Keratinocyte (primary cell): ENCODE results near the gene MRPS35. TPM values are rescaled to one million over a fixed set of nuclear protein-coding genes. Genes with fewer than 3 reads are reported as not detected.

Source experiments
- DNase-seq: peaks from one replicate; pipeline ENCODE4 v3.0.0-alpha.2; 2011; ENCODE audit warnings: low read depth, missing footprints, low spot score
- FAIRE-seq: peaks from 2 replicates; lab custom pipeline; 2011; peaks lifted over from hg19 to GRCh38; lab: Jason Lieb, UNC
- H2AFZ ChIP-seq: 2 replicates; pipeline ENCODE4 v1.6.0; 2012; ENCODE audit warnings: low read length, control low read depth, inconsistent platforms; ENCODE audit not compliant: control insufficient read depth
- H3K27ac ChIP-seq: 2 replicates; pipeline ENCODE4 v1.5.1; 2011; ENCODE audit warnings: low read length; ENCODE audit not compliant: control insufficient read depth, insufficient read depth
- H3K27me3 ChIP-seq: 3 replicates; pipeline ENCODE4 v1.6.0; 2011; ENCODE audit warnings: low read length; ENCODE audit not compliant: control insufficient read depth, insufficient read depth; ENCODE audit errors: extremely low read depth
- H3K36me3 ChIP-seq, 2 experiments: 2 replicates in 1 of 2; 3 replicates in 1 of 2; pipeline ENCODE4 v1.5.1; 2011; ENCODE audit warnings: low read length in 2 of 2, mild to moderate bottlenecking in 1 of 2; ENCODE audit not compliant: control insufficient read depth in 2 of 2, insufficient read depth in 2 of 2; ENCODE audit errors: extremely low read depth in 1 of 2
- H3K4me1 ChIP-seq: 3 replicates; pipeline ENCODE4 v1.5.1; 2011; ENCODE audit warnings: low read length; ENCODE audit not compliant: control insufficient read depth, insufficient read depth; ENCODE audit errors: extremely low read depth
- H3K4me2 ChIP-seq: 3 replicates; pipeline ENCODE4 v1.6.0; 2011; ENCODE audit warnings: low read depth, low read length; ENCODE audit not compliant: control insufficient read depth, insufficient read depth; ENCODE audit errors: extremely low read depth
- H3K4me3 ChIP-seq, 3 experiments: fragments of 200-600 bp in 1 of 3; sonication (generic) in 1 of 3; 2 replicates in 2 of 3; 3 replicates in 1 of 3; pipeline ENCODE4 v1.5.1; 2011 to 2016; ENCODE audit warnings: low read length in 3 of 3, mild to moderate bottlenecking in 3 of 3, control low read depth in 2 of 3, inconsistent platforms in 1 of 3, low read depth in 1 of 3, mixed read lengths in 1 of 3, mixed run types in 1 of 3, moderate library complexity in 1 of 3; ENCODE audit not compliant: control insufficient read depth in 2 of 3, insufficient read depth in 2 of 3; ENCODE audit errors: extremely low read depth in 1 of 3
- H3K79me2 ChIP-seq: 2 replicates; pipeline ENCODE4 v1.6.0; 2012; ENCODE audit warnings: low read length; ENCODE audit not compliant: control insufficient read depth, insufficient read depth
- H3K9ac ChIP-seq: 3 replicates; pipeline ENCODE4 v1.6.0; 2011; ENCODE audit warnings: low read length; ENCODE audit not compliant: control insufficient read depth, insufficient read depth; ENCODE audit errors: extremely low read depth
- H3K9me1 ChIP-seq: 3 replicates; pipeline ENCODE4 v1.6.0; 2011; ENCODE audit warnings: low read length; ENCODE audit not compliant: control insufficient read depth, insufficient read depth; ENCODE audit errors: extremely low read depth
- H3K9me3 ChIP-seq: 2 replicates; pipeline ENCODE4 v1.5.1; 2012; ENCODE audit warnings: low read depth, low read length; ENCODE audit not compliant: control insufficient read depth
- H4K20me1 ChIP-seq: 3 replicates; pipeline ENCODE4 v1.6.0; 2011; ENCODE audit warnings: low read length; ENCODE audit not compliant: control insufficient read depth, insufficient read depth; ENCODE audit errors: extremely low read depth
- CTCF ChIP-seq, 3 experiments: IDR thresholded peaks in 1 of 3; conservative IDR thresholded peaks in 1 of 3; optimal IDR thresholded peaks in 1 of 3; 2 replicates in 2 of 3; 3 replicates in 1 of 3; pipeline versions ENCODE3 to v1.5.1; 2011; ENCODE audit warnings: low read length in 3 of 3, mild to moderate bottlenecking in 3 of 3, moderate library complexity in 2 of 3, control low read depth in 1 of 3, inconsistent platforms in 1 of 3; ENCODE audit not compliant: insufficient read depth in 2 of 3; ENCODE audit errors: extremely low read depth in 1 of 3
- EZH2 ChIP-seq: IDR thresholded peaks from one replicate; pipeline ENCODE4 v1.6.1; 2012; ENCODE audit warnings: inconsistent platforms, mild to moderate bottlenecking, low read length, moderate library complexity
- dilution Hi-C: fragments of 300-500 bp; cut with MboI; formaldehyde crosslinking; loops from one replicate; pipeline ENCODE4 v1.7.0; 2020; ENCODE audit warnings: low sequenced_read_pairs; ENCODE audit not compliant: extremely low pct_ligation_motif_present
- polyA plus RNA-seq, 5 experiments: library from polyadenylated mRNA; depleted of rRNA in 3 of 5; stranded (reverse) in 3 of 5; stranded (forward) in 1 of 5; unstranded in 1 of 5; fragments of >200 nt; gene quantifications; 1 replicate in 1 of 5; 2 replicates in 3 of 5; 3 replicates in 1 of 5; pipeline versions ENCODE4 v1.2.1 to v1.2.3, GENCODE V29; 2011 to 2012; ENCODE audit warnings: missing spikeins in 2 of 5, low read depth in 1 of 5, low replicate concordance in 1 of 5

The MRPS35 gene
- polyA plus RNA-seq, 1 donor (not counting 4 experiments of a cell fraction or from before 2014, with no cell fraction given): 60.1 TPM

- no peak for DNase-seq
- Histone ChIP-seq H3K27ac (no peak overlapping the region), H4K20me1 (no peaks in the 10 kb centered on the region), H3K4me2 (no peak overlapping the region), H3K9ac (no peak overlapping the region), H2AFZ (no peak overlapping the region), H3K9me1 (no peaks in the 10 kb centered on the region), H3K36me3 (peaks cover 24 to 34% of the 10 kb centered on the region in 2 experiments), H3K4me3 (no peak overlapping the region), H3K9me3 (no peaks in the 10 kb centered on the region), H3K79me2 (no peaks in the 10 kb centered on the region), H3K27me3 (no peaks in the 10 kb centered on the region), H3K4me1 (no peaks in the 10 kb centered on the region)
- no peak for TF ChIP-seq EZH2
- TF ChIP-seq CTCF (optimal IDR thresholded peaks at IDR 0.05 in 1 of 3, IDR thresholded peaks at IDR 0.05 in 1 of 3, conservative IDR thresholded peaks at IDR 0.05 in 1 of 3; ENCODE audit: extremely low read depth in 1 of 3, insufficient read depth in 2 of 3, low read length in 3 of 3): no peak
- no peak for FAIRE-seq
- dilution Hi-C loops: no loop called here
Measured at GRCh38 chr12:27689558-27690180, 21.0 kb upstream of the MRPS35 start.

GRCh38 chr12:27693403-27693802 lies 17.2 kb upstream of the MRPS35 start:
- Histone ChIP-seq H3K79me2 (no peaks in the 10 kb centered on the region), H3K4me2 (no peak overlapping the region), H3K36me3 (peaks cover 24 to 39% of the 10 kb centered on the region in 2 experiments), H4K20me1 (no peaks in the 10 kb centered on the region), H3K9ac (no peak overlapping the region), H3K27ac (no peak overlapping the region), H3K27me3 (no peaks in the 10 kb centered on the region), H3K4me1 (no peaks in the 10 kb centered on the region), H3K9me3 (no peaks in the 10 kb centered on the region), H2AFZ (no peak overlapping the region), H3K4me3 (no peak overlapping the region), H3K9me1 (no peaks in the 10 kb centered on the region)
- FAIRE-seq (no peak), DNase-seq (no peak)
- dilution Hi-C loops: no loop called here
- TF ChIP-seq EZH2 (no peak), CTCF (optimal IDR thresholded peaks at IDR 0.05 in 1 of 3, IDR thresholded peaks at IDR 0.05 in 1 of 3, conservative IDR thresholded peaks at IDR 0.05 in 1 of 3; ENCODE audit: extremely low read depth in 1 of 3, insufficient read depth in 2 of 3, low read length in 3 of 3) (no peak)
